ENCODE data around the gene DECR2.

The DECR2 gene

GRCh38 chr16:450785-451512, 49.3 kb downstream of the DECR2 start:
- DNase-seq, result no peak

GRCh38 chr16:454397-454940, 52.8 kb downstream of the DECR2 start:
- DNase-seq, result no peak

DNA sequence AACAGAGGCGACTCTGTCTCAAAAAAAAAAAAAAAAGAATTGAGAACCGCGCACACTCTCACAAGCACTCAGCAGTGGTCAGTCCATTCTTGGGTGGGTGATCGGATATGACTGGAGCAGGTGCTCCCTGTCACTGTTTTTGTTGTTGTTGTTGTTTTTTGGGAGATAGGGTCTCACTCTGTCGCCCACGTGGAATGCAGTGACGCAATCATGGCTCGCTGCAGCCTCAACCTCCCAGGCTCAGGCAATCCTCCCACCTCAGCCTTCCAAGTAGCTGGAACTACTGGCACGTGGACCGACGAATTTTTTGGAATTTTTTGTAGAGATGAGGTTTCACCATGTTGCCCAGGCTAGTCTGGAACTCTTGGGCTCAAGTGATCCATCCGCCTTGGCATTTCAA, 53.8 kb downstream of the DECR2 start:
- DNase-seq, result no peak

DNA sequence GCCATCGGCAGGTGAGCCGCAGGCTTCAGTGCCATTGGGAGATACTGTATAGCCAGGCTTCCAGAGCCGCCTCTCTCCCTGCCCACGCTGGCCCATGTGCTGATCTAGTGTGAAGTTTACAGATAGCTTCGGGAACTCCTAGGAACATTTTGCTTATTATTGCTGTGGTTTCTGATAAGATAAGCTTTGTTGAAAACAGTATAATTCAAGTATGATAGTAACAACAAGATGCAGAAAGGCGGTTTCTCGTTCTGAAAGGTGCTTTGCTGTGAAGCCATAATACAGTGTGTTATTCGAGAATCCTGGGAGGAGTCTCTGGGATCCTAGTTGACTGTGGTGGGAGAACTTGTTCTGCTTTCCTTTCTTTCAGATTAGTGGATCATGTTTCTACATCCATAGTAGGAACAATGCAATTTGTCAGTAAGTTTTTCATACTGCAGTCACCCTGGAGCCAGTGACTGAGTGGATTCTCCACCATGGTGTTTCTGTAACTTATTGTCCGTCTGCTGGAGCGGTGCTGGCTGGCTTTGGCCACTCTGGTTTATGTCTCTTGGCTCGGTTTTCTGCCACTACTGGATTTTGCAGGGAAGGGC, 55.3 kb downstream of the DECR2 start:
- peak; percentile 49 for DNase-seq

- DNase-seq, result peak; percentile 45
Measured at GRCh38 chr16:457732-458400, 56.2 kb downstream of the DECR2 start.

DNA sequence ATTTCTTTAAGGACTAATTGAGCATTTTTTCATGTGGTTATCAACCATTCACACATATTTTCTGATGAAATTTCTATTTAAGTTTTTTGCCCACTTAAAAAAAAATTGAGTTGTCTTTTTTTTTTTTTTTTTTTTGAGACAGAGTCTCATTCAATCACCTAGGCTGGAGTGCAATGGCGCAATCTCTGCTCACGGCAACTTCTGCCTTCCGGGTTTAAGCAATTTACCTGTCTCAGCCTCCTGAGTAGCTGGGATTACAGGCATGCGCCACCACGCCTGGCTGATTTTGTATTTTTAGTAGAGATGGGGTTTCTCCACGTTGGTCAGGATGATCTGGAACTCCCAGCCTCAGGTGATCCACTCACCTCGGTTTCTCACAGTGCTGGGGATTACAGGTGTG, 58.1 kb downstream of the DECR2 start:
- no peak for DNase-seq

GRCh38 chr16:460787-461186, 59.1 kb downstream of the DECR2 start:
- DNase-seq, result no peak
